Parathyroid adenoma (tissue), 2 donors: Measurements from ENCODE around the gene TOGARAM1.

Experiments
- H2AFZ ChIP-seq: fragments of 300-600 bp; sonication (generic); one replicate; pipeline ENCODE4 v1.7.0; 2017; ENCODE audit warnings: antibody characterized with exemption, mild to moderate bottlenecking
- H3K27ac ChIP-seq: fragments of 300-600 bp; sonication (generic); one replicate; pipeline ENCODE4 v1.7.0; 2017
- H3K27me3 ChIP-seq: fragments of 300-600 bp; sonication (generic); one replicate; pipeline ENCODE4 v1.7.0; 2017; ENCODE audit warnings: low read length; ENCODE audit not compliant: control insufficient read depth, insufficient read depth
- H3K36me3 ChIP-seq: fragments of 300-600 bp; sonication (generic); one replicate; pipeline ENCODE4 v1.7.0; 2017; ENCODE audit warnings: low read length; ENCODE audit not compliant: control insufficient read depth, insufficient read depth
- H3K4me1 ChIP-seq: fragments of 300-600 bp; sonication (generic); one replicate; pipeline ENCODE4 v1.7.0; 2017; ENCODE audit warnings: control low read depth
- H3K4me2 ChIP-seq: fragments of 300-600 bp; sonication (generic); one replicate; pipeline ENCODE4 v1.7.0; 2017; ENCODE audit warnings: low read length
- H3K4me3 ChIP-seq: fragments of 300-600 bp; sonication (generic); one replicate; pipeline ENCODE4 v1.7.0; 2017; ENCODE audit warnings: low read depth, low read length
- H3K79me2 ChIP-seq: fragments of 300-600 bp; sonication (generic); one replicate; pipeline ENCODE4 v1.7.0; 2017; ENCODE audit warnings: control low read depth
- H3K9ac ChIP-seq: fragments of 300-600 bp; sonication (generic); one replicate; pipeline ENCODE4 v1.7.0; 2017; ENCODE audit warnings: mild to moderate bottlenecking
- H3K9me3 ChIP-seq: fragments of 300-600 bp; sonication (generic); one replicate; pipeline ENCODE4 v1.7.0; 2017; ENCODE audit warnings: low read length; ENCODE audit not compliant: control insufficient read depth
- TF ChIP-seq, protein P1 (sequence below): fragments of 300-600 bp; sonication (generic); IDR thresholded peaks from one replicate; pipeline ENCODE4 v1.7.0; 2017; ENCODE audit warnings: antibody characterized with exemption, mild to moderate bottlenecking
- donor health status: primary hyperparathyroidism.

TOGARAM1 gene

DNA sequence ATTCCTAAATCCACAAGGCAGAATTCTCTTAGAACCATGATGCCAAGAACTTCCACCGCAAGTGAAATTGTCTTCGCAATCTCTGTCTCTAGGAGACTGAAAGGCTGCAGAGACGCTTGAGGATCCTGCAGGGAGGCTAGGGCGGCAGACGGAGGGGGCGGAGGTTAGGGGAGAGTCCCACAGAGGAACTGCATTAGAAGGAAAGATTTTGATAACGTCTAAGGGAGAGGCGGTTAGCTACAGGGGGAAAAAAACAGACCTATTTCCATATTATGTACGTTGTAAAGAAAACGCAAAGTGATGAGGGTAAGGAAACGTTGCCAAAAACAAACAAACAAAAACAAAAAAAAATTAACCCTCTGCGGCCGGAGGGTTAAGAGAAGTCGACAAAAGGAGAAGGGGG lies 838 bp upstream of the TOGARAM1 start:
- Histone ChIP-seq H3K4me1 (no peaks in the 10 kb centered on the region), H3K4me3 (peak overlapping the region; percentile 93), H3K9me3 (no peaks in the 10 kb centered on the region), H2AFZ (peak overlapping the region; percentile 66), H3K27ac (peak overlapping the region; percentile 92), H3K36me3 (no peaks in the 10 kb centered on the region), H3K9ac (peak overlapping the region; percentile 10), H3K4me2 (peak overlapping the region; percentile 81), H3K27me3 (no peaks in the 10 kb centered on the region), H3K79me2 (peaks cover 27% of the 10 kb centered on the region)
- TF ChIP-seq, protein P1, sequence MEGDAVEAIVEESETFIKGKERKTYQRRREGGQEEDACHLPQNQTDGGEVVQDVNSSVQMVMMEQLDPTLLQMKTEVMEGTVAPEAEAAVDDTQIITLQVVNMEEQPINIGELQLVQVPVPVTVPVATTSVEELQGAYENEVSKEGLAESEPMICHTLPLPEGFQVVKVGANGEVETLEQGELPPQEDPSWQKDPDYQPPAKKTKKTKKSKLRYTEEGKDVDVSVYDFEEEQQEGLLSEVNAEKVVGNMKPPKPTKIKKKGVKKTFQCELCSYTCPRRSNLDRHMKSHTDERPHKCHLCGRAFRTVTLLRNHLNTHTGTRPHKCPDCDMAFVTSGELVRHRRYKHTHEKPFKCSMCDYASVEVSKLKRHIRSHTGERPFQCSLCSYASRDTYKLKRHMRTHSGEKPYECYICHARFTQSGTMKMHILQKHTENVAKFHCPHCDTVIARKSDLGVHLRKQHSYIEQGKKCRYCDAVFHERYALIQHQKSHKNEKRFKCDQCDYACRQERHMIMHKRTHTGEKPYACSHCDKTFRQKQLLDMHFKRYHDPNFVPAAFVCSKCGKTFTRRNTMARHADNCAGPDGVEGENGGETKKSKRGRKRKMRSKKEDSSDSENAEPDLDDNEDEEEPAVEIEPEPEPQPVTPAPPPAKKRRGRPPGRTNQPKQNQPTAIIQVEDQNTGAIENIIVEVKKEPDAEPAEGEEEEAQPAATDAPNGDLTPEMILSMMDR = no peak

DNA sequence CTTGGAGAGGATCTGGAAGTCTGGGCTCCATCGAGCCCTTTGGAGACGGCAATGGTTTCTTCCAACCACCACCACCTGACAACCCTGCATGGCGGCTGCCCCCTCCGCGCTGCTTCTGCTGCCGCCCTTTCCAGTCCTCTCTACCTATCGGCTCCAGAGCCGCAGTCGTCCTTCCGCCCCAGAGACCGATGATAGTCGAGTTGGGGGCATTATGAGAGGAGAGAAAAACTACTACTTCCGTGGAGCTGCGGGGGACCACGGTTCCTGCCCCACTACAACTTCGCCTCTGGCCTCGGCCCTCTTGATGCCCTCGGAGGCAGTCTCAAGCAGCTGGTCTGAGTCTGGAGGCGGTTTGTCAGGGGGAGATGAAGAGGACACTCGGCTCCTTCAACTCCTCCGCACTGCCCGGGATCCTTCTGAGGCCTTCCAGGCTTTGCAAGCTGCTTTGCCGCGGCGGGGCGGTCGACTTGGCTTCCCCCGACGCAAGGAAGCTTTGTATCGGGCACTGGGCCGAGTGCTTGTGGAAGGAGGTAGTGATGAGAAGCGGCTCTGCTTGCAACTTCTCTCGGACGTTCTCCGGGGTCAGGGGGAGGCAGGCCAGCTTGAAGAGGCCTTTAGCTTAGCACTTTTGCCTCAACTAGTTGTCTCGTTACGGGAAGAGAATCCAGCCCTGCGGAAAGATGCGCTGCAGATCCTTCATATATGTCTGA lies 499 bp downstream of the TOGARAM1 start:
- Histone ChIP-seq H3K9ac (peak overlapping the region; percentile 50), H3K9me3 (no peaks in the 10 kb centered on the region), H2AFZ (peak overlapping the region; percentile 66), H3K79me2 (peaks cover 28% of the 10 kb centered on the region), H3K27me3 (no peaks in the 10 kb centered on the region), H3K4me2 (peak overlapping the region; percentile 83), H3K27ac (peak overlapping the region; percentile 92), H3K4me3 (peak overlapping the region; percentile 93), H3K36me3 (no peaks in the 10 kb centered on the region), H3K4me1 (peaks cover 4% of the 10 kb centered on the region)
- TF ChIP-seq, protein P1 = no peak

DNA sequence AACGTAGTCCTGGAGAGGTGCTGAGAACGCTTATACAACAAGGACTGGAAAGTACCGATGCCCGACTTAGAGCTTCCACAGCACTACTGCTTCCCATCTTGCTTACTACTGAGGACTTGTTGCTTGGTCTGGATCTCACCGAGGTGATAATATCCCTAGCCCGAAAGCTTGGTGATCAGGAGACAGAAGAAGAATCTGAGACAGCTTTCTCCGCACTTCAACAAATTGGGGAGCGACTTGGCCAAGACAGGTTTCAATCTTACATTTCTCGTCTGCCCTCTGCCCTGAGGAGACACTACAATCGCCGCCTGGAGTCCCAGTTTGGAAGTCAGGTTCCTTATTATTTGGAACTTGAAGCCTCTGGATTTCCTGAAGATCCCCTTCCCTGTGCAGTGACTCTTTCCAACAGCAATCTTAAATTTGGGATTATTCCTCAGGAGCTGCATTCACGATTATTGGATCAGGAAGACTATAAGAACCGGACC lies 1.1 kb downstream of the TOGARAM1 start:
- H3K4me1 ChIP-seq = peaks cover 4% of the 10 kb centered on the region
- no peak overlapping the region for H3K9ac ChIP-seq
- H2AFZ ChIP-seq = peak overlapping the region; percentile 66
- TF ChIP-seq, protein P1 = no peak
- H3K27me3 ChIP-seq = no peaks in the 10 kb centered on the region
- no peaks in the 10 kb centered on the region for H3K36me3 ChIP-seq
- H3K27ac ChIP-seq = peak overlapping the region; percentile 92
- no peaks in the 10 kb centered on the region for H3K9me3 ChIP-seq
- peak overlapping the region; percentile 93 for H3K4me3 ChIP-seq
- H3K4me2 ChIP-seq = peak overlapping the region; percentile 83
- H3K79me2 ChIP-seq = peaks cover 29% of the 10 kb centered on the region

DNA sequence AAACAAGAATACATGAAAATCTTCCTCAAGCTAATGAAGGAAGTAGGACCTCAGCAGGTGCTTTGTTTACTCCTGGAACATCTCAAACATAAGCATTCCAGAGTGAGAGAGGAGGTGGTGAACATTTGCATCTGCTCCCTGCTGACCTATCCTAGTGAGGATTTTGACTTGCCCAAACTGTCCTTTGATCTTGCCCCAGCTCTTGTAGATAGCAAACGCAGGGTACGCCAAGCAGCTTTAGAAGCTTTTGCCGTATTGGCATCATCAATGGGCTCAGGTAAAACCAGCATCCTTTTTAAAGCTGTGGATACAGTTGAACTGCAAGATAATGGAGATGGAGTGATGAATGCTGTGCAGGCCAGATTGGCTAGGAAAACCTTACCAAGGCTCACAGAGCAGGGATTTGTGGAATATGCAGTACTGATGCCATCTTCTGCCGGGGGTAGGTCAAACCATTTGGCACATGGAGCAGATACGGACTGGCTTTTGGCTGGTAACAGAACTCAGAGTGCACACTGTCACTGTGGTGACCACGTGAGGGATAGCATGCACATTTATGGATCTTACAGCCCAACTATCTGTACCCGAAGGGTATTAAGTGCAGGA lies 1.9 kb downstream of the TOGARAM1 start:
- H3K9ac ChIP-seq = no peak overlapping the region
- H3K27ac ChIP-seq = no peak overlapping the region

More for the DNA sequence above, 1.9 kb downstream of the TOGARAM1 start:
- H3K4me1 ChIP-seq = peaks cover 4% of the 10 kb centered on the region
- no peaks in the 10 kb centered on the region for H3K36me3 ChIP-seq
- peak overlapping the region; percentile 93 for H3K4me3 ChIP-seq
- peaks cover 33% of the 10 kb centered on the region for H3K79me2 ChIP-seq
- no peak overlapping the region for H2AFZ ChIP-seq
- TF ChIP-seq, protein P1 = no peak
- peak overlapping the region; percentile 83 for H3K4me2 ChIP-seq
- no peaks in the 10 kb centered on the region for H3K9me3 ChIP-seq
- H3K27me3 ChIP-seq = no peaks in the 10 kb centered on the region
